PFSK-1 (cell line): ENCODE measurements around the gene GTF3C2. TPM values are rescaled to one million over a fixed set of nuclear protein-coding genes. Genes with fewer than 3 reads are reported as not detected.

ENCODE experiments used
- FOXP2 ChIP-seq: optimal IDR thresholded peaks from 2 replicates; pipeline ENCODE3; 2011; ENCODE audit warnings: borderline replicate concordance, control low read depth, inconsistent platforms; ENCODE audit not compliant: insufficient read depth; ENCODE audit errors: extremely low read length, extremely low read depth
- POLR2AphosphoS5 ChIP-seq: IDR thresholded peaks from 2 replicates; pipeline ENCODE4 v1.6.1; 2012; ENCODE audit warnings: low read depth, mild to moderate bottlenecking, control low read depth, low read length, moderate library complexity
- REST ChIP-seq, 2 experiments: IDR thresholded peaks; 2 replicates each; pipeline versions ENCODE4 v1.6.1 to v1.8.0; 2011 to 2012; ENCODE audit warnings: low read depth in 2 of 2, low read length in 2 of 2, control low read depth in 1 of 2, inconsistent platforms in 1 of 2, mild to moderate bottlenecking in 1 of 2, moderate library complexity in 1 of 2; ENCODE audit not compliant: insufficient read depth in 1 of 2
- SIN3A ChIP-seq: IDR thresholded peaks from 2 replicates; pipeline ENCODE4 v1.6.1; 2012; ENCODE audit warnings: mild to moderate bottlenecking, low read length, moderate library complexity, borderline replicate concordance; ENCODE audit not compliant: insufficient read depth
- TAF1 ChIP-seq: IDR thresholded peaks from 2 replicates; pipeline ENCODE4 v1.6.1; 2012; ENCODE audit warnings: low read length, control low read depth, borderline replicate concordance; ENCODE audit not compliant: insufficient read depth
- polyA plus RNA-seq: library from polyadenylated mRNA; unstranded; fragments of >200 nt; gene quantifications from one replicate; pipeline ENCODE4 v1.2.1, GENCODE V29; 2012; ENCODE audit warnings: low read depth, missing spikeins; ENCODE audit not compliant: insufficient read length

Gene GTF3C2, protein sequence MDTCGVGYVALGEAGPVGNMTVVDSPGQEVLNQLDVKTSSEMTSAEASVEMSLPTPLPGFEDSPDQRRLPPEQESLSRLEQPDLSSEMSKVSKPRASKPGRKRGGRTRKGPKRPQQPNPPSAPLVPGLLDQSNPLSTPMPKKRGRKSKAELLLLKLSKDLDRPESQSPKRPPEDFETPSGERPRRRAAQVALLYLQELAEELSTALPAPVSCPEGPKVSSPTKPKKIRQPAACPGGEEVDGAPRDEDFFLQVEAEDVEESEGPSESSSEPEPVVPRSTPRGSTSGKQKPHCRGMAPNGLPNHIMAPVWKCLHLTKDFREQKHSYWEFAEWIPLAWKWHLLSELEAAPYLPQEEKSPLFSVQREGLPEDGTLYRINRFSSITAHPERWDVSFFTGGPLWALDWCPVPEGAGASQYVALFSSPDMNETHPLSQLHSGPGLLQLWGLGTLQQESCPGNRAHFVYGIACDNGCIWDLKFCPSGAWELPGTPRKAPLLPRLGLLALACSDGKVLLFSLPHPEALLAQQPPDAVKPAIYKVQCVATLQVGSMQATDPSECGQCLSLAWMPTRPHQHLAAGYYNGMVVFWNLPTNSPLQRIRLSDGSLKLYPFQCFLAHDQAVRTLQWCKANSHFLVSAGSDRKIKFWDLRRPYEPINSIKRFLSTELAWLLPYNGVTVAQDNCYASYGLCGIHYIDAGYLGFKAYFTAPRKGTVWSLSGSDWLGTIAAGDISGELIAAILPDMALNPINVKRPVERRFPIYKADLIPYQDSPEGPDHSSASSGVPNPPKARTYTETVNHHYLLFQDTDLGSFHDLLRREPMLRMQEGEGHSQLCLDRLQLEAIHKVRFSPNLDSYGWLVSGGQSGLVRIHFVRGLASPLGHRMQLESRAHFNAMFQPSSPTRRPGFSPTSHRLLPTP
- 48.1 TPM for polyA plus RNA-seq

GRCh38 chr2:27356382-27357181 is at the start of gene GTF3C2:
Gene GTF3C2 (minus strand): TSS chr2:27356764. CDS start chr2:27343554, 13,210 bp downstream.
- TF ChIP-seq SIN3A (no peak), POLR2AphosphoS5 (no peak), TAF1 (peak; percentile 25), REST (IDR thresholded peaks at IDR 0.05; ENCODE audit: insufficient read depth in 1 of 2, low read depth in 2 of 2, low read length in 2 of 2) (peak in 1 of 2 experiments; percentile 48; a peak in 1 of 4 replicates), FOXP2 (peak; percentile 87)

- TF ChIP-seq POLR2AphosphoS5 (no peak), REST (IDR thresholded peaks at IDR 0.05; ENCODE audit: insufficient read depth in 1 of 2, low read depth in 2 of 2, low read length in 2 of 2) (no peak), SIN3A (no peak), FOXP2 (no peak), TAF1 (no peak)
These were observed 44.0 kb upstream of the GTF3C2 start for GRCh38 chr2:27400348-27401135.

DNA sequence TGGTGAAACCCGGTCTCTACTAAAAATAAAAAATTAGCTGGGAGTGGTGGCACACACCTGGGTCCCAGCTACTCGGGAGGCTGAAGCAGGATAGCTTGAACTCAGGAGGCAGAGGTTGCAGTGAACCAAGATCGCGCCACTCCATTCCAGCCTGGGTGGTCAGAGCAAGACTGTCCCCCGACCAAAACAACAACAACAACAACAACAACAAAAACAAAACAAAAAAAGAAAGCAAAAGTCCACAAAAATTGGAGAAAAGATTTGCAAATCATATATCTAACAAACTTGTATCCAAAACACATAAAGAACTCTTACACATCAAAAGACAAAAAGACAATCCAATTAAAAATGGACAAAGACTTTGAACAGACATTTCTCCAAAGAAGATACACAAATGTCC is 42.4 kb upstream of the GTF3C2 start:
- TF ChIP-seq REST (IDR thresholded peaks at IDR 0.05; ENCODE audit: insufficient read depth in 1 of 2, low read depth in 2 of 2, low read length in 2 of 2) (no peak), FOXP2 (no peak), TAF1 (no peak), POLR2AphosphoS5 (no peak), SIN3A (no peak)

GRCh38 chr2:27393225-27393624 is 36.7 kb upstream of the GTF3C2 start:
- TF ChIP-seq POLR2AphosphoS5 (no peak), FOXP2 (no peak), TAF1 (no peak)
